ENCODE results near the gene LRMDA.

LRMDA gene

GRCh38 chr10:76415554-76415953 is 984.1 kb downstream of the LRMDA start:
- H3K4me2 ChIP-seq (ENCODE audit: low read length, poor library complexity, severe bottlenecking): no peak overlapping the region
- H2AFZ ChIP-seq (ENCODE audit: low read depth, low read length): no peak overlapping the region
- peak overlapping the region in 1 of 2 experiments; percentile 58 for H3K18ac ChIP-seq (ENCODE audit: low read depth in 1 of 2, low read length in 2 of 2)

DNA sequence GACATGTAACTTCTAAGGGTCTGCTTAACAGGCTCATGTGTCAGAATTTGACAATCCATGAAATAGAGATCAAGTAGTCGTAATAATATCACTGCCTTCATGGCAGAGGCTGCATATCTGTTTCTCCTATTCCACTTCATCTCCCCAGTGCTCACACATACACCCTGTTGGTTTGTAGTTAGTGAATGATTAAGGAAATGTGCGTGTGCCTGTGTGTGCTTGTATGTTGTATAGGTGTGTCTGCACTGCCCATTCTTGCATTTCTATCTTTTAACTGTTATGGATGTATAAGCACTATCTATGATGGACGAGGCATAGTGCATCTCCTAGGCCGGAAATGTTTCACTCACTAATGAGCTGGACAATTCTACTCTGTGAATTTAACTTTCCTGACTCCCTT is 985.2 kb downstream of the LRMDA start:
- Histone ChIP-seq H3K79me1 (replicated peaks; ENCODE audit: low read length, poor library complexity, severe bottlenecking) (no peaks in the 10 kb centered on the region), H2BK120ac (ENCODE audit: low read depth, low read length) (no peak overlapping the region), H4K8ac (ENCODE audit: low read length) (peak overlapping the region; percentile 22), H3K14ac (ENCODE audit: low read length in 2 of 2) (peak overlapping the region in 1 of 2 experiments; percentile 42), H3K4me2 (ENCODE audit: low read length, poor library complexity, severe bottlenecking) (no peak overlapping the region), H3K9ac (ENCODE audit: low read length) (no peak overlapping the region), H3K9me3 (ENCODE audit: control insufficient read depth, low read length) (no peaks in the 10 kb centered on the region), H3K4me1 (ENCODE audit: control insufficient read depth, insufficient read depth, low read depth, low read length) (no peaks in the 10 kb centered on the region), H3K27ac (ENCODE audit: low read length, poor library complexity, severe bottlenecking) (no peak overlapping the region), H3K36me3 (ENCODE audit: control insufficient read depth in 1 of 2, insufficient read depth in 2 of 2, low read depth in 1 of 2, low read length in 2 of 2) (no peaks in the 10 kb centered on the region), H2AK5ac (ENCODE audit: low read length, severe bottlenecking) (no peak overlapping the region), H3K4me3 (ENCODE audit: insufficient read depth in 1 of 2, low read depth in 1 of 2, low read length in 2 of 2) (no peak overlapping the region), H3K27me3 (ENCODE audit: control insufficient read depth in 1 of 2, insufficient read depth in 1 of 2, low read length in 2 of 2) (no peaks in the 10 kb centered on the region), H4K91ac (ENCODE audit: low read length) (no peak overlapping the region), H2BK5ac (ENCODE audit: low read depth, low read length, poor library complexity, severe bottlenecking) (no peak overlapping the region), H3K23ac (ENCODE audit: low read length in 2 of 2) (no peak overlapping the region), H2AFZ (ENCODE audit: low read depth, low read length) (no peak overlapping the region), H3K18ac (ENCODE audit: low read depth in 1 of 2, low read length in 2 of 2) (no peak overlapping the region), H3K4ac (ENCODE audit: low read depth in 1 of 2, low read length in 2 of 2) (no peak overlapping the region), H2BK15ac (ENCODE audit: low read depth, poor library complexity, severe bottlenecking) (no peak overlapping the region), H2BK12ac (ENCODE audit: low read length in 2 of 2) (peak overlapping the region; percentile 42 to 81)
- 90% methylated on average over 2 of the region's 4 CpGs for WGBS
- no peak for DNase-seq

More at GRCh38 chr10:76415554-76415953, 984.1 kb downstream of the LRMDA start:
- Histone ChIP-seq H4K91ac (ENCODE audit: low read length) (peak overlapping the region; percentile 35), H2BK5ac (ENCODE audit: low read depth, low read length, poor library complexity, severe bottlenecking) (no peak overlapping the region), H3K9me3 (ENCODE audit: control insufficient read depth, low read length) (no peaks in the 10 kb centered on the region), H3K36me3 (ENCODE audit: control insufficient read depth in 1 of 2, insufficient read depth in 2 of 2, low read depth in 1 of 2, low read length in 2 of 2) (no peaks in the 10 kb centered on the region), H2BK15ac (ENCODE audit: low read depth, poor library complexity, severe bottlenecking) (no peak overlapping the region), H3K4me1 (ENCODE audit: control insufficient read depth, insufficient read depth, low read depth, low read length) (no peaks in the 10 kb centered on the region), H2BK120ac (ENCODE audit: low read depth, low read length) (no peak overlapping the region), H3K9ac (ENCODE audit: low read length) (no peak overlapping the region), H4K8ac (ENCODE audit: low read length) (peak overlapping the region; percentile 53), H3K4ac (ENCODE audit: low read depth in 1 of 2, low read length in 2 of 2) (peak overlapping the region in 1 of 2 experiments; percentile 57), H2AK5ac (ENCODE audit: low read length, severe bottlenecking) (no peak overlapping the region), H3K4me3 (ENCODE audit: insufficient read depth in 1 of 2, low read depth in 1 of 2, low read length in 2 of 2) (no peak overlapping the region), H3K27me3 (ENCODE audit: control insufficient read depth in 1 of 2, insufficient read depth in 1 of 2, low read length in 2 of 2) (no peaks in the 10 kb centered on the region), H3K27ac (ENCODE audit: low read length, poor library complexity, severe bottlenecking) (no peak overlapping the region), H3K14ac (ENCODE audit: low read length in 2 of 2) (no peak overlapping the region), H3K79me1 (replicated peaks; ENCODE audit: low read length, poor library complexity, severe bottlenecking) (no peaks in the 10 kb centered on the region), H3K23ac (ENCODE audit: low read length in 2 of 2) (no peak overlapping the region), H2BK12ac (ENCODE audit: low read length in 2 of 2) (peak overlapping the region in 1 of 2 experiments; percentile 76)
- no peak for DNase-seq
- WGBS: 99% methylated on average over 4 of the region's 7 CpGs

GRCh38 chr10:76420725-76421124 is 989.3 kb downstream of the LRMDA start:
- DNase-seq: no peak
- Histone ChIP-seq H4K8ac (ENCODE audit: low read length) (no peak overlapping the region), H3K36me3 (ENCODE audit: control insufficient read depth in 1 of 2, insufficient read depth in 2 of 2, low read depth in 1 of 2, low read length in 2 of 2) (no peaks in the 10 kb centered on the region), H3K4me2 (ENCODE audit: low read length, poor library complexity, severe bottlenecking) (no peak overlapping the region), H2BK15ac (ENCODE audit: low read depth, poor library complexity, severe bottlenecking) (no peak overlapping the region), H3K18ac (ENCODE audit: low read depth in 1 of 2, low read length in 2 of 2) (no peak overlapping the region), H3K4me3 (ENCODE audit: insufficient read depth in 1 of 2, low read depth in 1 of 2, low read length in 2 of 2) (no peak overlapping the region), H3K9ac (ENCODE audit: low read length) (no peak overlapping the region), H3K14ac (ENCODE audit: low read length in 2 of 2) (no peak overlapping the region), H3K79me1 (replicated peaks; ENCODE audit: low read length, poor library complexity, severe bottlenecking) (no peaks in the 10 kb centered on the region), H2AK5ac (ENCODE audit: low read length, severe bottlenecking) (no peak overlapping the region), H2BK5ac (ENCODE audit: low read depth, low read length, poor library complexity, severe bottlenecking) (no peak overlapping the region), H3K4me1 (ENCODE audit: control insufficient read depth, insufficient read depth, low read depth, low read length) (peaks cover 3% of the 10 kb centered on the region), H4K91ac (ENCODE audit: low read length) (no peak overlapping the region), H2AFZ (ENCODE audit: low read depth, low read length) (no peak overlapping the region), H3K23ac (ENCODE audit: low read length in 2 of 2) (no peak overlapping the region), H3K27ac (ENCODE audit: low read length, poor library complexity, severe bottlenecking) (no peak overlapping the region), H3K27me3 (ENCODE audit: control insufficient read depth in 1 of 2, insufficient read depth in 1 of 2, low read length in 2 of 2) (no peaks in the 10 kb centered on the region), H2BK12ac (ENCODE audit: low read length in 2 of 2) (no peak overlapping the region), H3K9me3 (ENCODE audit: control insufficient read depth, low read length) (no peaks in the 10 kb centered on the region), H2BK120ac (ENCODE audit: low read depth, low read length) (no peak overlapping the region), H3K4ac (ENCODE audit: low read depth in 1 of 2, low read length in 2 of 2) (no peak overlapping the region)
- 100% methylated on average over 1 of the region's 4 CpGs for WGBS

DNA sequence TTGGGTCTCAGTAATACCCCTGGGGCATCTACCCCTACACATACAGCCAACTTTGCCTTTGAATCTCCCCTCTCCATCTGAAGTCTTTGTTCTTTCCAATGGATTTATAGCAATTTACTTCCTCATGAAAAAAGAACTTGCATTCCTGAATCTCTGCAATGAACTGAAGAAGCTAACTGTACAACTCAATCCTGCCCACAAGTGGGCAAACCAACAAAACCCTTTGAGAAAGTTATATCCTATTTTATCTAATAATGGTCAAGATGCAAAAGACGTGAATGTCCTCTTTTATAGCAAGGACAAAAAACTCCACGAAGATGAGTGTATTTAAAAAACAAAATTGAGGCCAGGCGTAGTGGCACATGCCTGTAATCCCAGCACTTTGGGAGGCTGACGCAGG is 991.3 kb downstream of the LRMDA start:
- no peak overlapping the region for H2BK12ac ChIP-seq (ENCODE audit: low read length in 2 of 2)
- peak overlapping the region; percentile 25 for H2BK5ac ChIP-seq (ENCODE audit: low read depth, low read length, poor library complexity, severe bottlenecking)
- H2AK5ac ChIP-seq (ENCODE audit: low read length, severe bottlenecking): peak overlapping the region; percentile 7
- H3K14ac ChIP-seq (ENCODE audit: low read length in 2 of 2): no peak overlapping the region
- peak overlapping the region in 1 of 2 experiments; percentile 11 for H3K4ac ChIP-seq (ENCODE audit: low read depth in 1 of 2, low read length in 2 of 2)
- H2AFZ ChIP-seq (ENCODE audit: low read depth, low read length): no peak overlapping the region
- no peak overlapping the region for H3K23ac ChIP-seq (ENCODE audit: low read length in 2 of 2)
- no peak overlapping the region for H3K9ac ChIP-seq (ENCODE audit: low read length)
- no peak overlapping the region for H3K4me2 ChIP-seq (ENCODE audit: low read length, poor library complexity, severe bottlenecking)
- peaks cover 3% of the 10 kb centered on the region for H3K4me1 ChIP-seq (ENCODE audit: control insufficient read depth, insufficient read depth, low read depth, low read length)
- 95% methylated on average over 4 of the region's 4 CpGs for WGBS
- no peak overlapping the region for H3K4me3 ChIP-seq (ENCODE audit: insufficient read depth in 1 of 2, low read depth in 1 of 2, low read length in 2 of 2)
- no peak overlapping the region for H3K27ac ChIP-seq (ENCODE audit: low read length, poor library complexity, severe bottlenecking)
- peak overlapping the region; percentile 34 for H4K91ac ChIP-seq (ENCODE audit: low read length)
- DNase-seq: no peak
- H3K18ac ChIP-seq (ENCODE audit: low read depth in 1 of 2, low read length in 2 of 2): peak overlapping the region; percentile 19 to 46
- no peak overlapping the region for H2BK120ac ChIP-seq (ENCODE audit: low read depth, low read length)
- no peaks in the 10 kb centered on the region for H3K36me3 ChIP-seq (ENCODE audit: control insufficient read depth in 1 of 2, insufficient read depth in 2 of 2, low read depth in 1 of 2, low read length in 2 of 2)
- peak overlapping the region; percentile 75 for H4K8ac ChIP-seq (ENCODE audit: low read length)
- H3K79me1 ChIP-seq (replicated peaks; ENCODE audit: low read length, poor library complexity, severe bottlenecking): no peaks in the 10 kb centered on the region
- H3K9me3 ChIP-seq (ENCODE audit: control insufficient read depth, low read length): no peaks in the 10 kb centered on the region
- H2BK15ac ChIP-seq (ENCODE audit: low read depth, poor library complexity, severe bottlenecking): no peak overlapping the region
- H3K27me3 ChIP-seq (ENCODE audit: control insufficient read depth in 1 of 2, insufficient read depth in 1 of 2, low read length in 2 of 2): no peaks in the 10 kb centered on the region

Data from mesenchymal stem cell (in vitro differentiated cells and primary cell).